Ectodermal cell (in vitro differentiated cells): ENCODE data around the gene BAHCC1.

ENCODE experiments used
- H3K27ac ChIP-seq: 2 replicates; pipeline ENCODE4 v1.7.0; 2013; ENCODE audit warnings: mild to moderate bottlenecking, low read depth, low read length; ENCODE audit not compliant: insufficient read depth, poor library complexity, severe bottlenecking
- H3K27me3 ChIP-seq: 2 replicates; pipeline ENCODE4 v1.7.0; 2013; ENCODE audit warnings: mild to moderate bottlenecking, low read length; ENCODE audit not compliant: insufficient read depth, control insufficient read depth, poor library complexity, severe bottlenecking
- H3K36me3 ChIP-seq: one replicate; pipeline ENCODE4 v1.7.0; 2013; ENCODE audit warnings: low read length; ENCODE audit not compliant: control insufficient read depth, insufficient read depth
- H3K4me1 ChIP-seq: one replicate; pipeline ENCODE4 v1.7.0; 2013; ENCODE audit warnings: low read length; ENCODE audit not compliant: control insufficient read depth, insufficient read depth
- H3K4me3 ChIP-seq: 2 replicates; pipeline ENCODE4 v1.7.0; 2013; ENCODE audit warnings: low read depth, low read length, control low read depth; ENCODE audit not compliant: insufficient read depth
- H3K9me3 ChIP-seq: 2 replicates; pipeline ENCODE4 v1.7.0; 2013; ENCODE audit warnings: mild to moderate bottlenecking, low read length, moderate library complexity; ENCODE audit not compliant: control insufficient read depth
- WGBS, 2 experiments: methylation state at CpG; one replicate each; pipeline ENCODE4 v1.1.7; 2013; ENCODE audit warnings: missing lambda C conversion rate in 2 of 2; 5-methylcytosine and 5-hydroxymethylcytosine counted together

BAHCC1 gene

DNA sequence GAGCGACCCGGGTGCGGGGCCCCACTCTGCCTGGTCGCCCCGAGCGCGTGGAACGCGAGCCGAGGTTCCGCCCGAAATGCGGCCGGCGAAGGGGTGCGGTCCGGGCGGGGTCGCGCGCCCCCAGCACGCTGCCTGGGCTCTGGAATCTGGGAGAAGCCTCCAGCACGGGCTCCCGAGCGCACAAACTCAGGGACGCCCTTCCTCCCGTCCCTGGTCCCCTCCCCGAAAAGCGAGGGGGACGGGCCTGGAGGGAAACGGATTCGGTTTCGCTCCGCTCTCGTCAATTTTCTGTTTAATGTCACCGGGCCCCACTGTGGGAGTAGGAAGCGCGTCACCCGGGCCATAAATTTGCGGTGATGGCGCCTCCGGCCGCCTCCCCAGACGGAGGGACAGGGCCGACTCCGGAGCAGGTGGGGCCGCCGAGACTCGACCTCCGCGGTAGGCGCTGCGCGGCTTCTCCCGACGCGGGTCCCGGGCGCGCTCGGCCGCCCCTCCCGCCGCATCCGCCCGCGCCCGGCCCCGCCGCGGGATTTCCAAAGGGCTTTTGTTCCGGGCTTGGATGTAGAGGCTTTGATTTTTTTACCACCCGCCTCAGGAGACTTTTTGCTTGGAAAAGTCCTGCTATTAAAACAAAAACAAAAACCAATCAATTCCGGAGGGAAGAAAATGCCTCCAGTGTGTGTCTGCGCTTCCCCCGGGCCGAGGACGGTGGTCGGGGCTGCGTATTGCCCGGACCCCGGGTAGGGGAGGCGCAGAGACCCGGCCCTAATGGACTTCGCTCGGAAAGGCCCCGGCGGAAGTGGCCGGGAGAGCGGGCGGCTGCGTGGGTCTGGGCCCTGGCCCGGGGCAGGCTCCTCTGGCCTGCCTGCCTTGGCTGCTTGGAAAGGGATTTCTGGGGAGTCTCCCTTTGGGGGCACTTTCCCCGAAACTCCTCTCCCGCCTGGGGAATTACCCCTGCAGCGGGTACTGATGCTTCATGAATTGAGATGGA, 7.9 kb upstream of the BAHCC1 start:
- 2% methylated on average over 96 of the region's 96 CpGs for WGBS, 2 experiments
- H3K27me3 ChIP-seq, result peaks cover 60% of the 10 kb centered on the region
- peaks cover 65% of the 10 kb centered on the region for H3K4me1 ChIP-seq
- H3K36me3 ChIP-seq, result peaks cover 4% of the 10 kb centered on the region
- no peaks in the 10 kb centered on the region for H3K9me3 ChIP-seq
- peak overlapping the region; percentile 63 for H3K27ac ChIP-seq
- H3K4me3 ChIP-seq, result peak overlapping the region; percentile 51

DNA sequence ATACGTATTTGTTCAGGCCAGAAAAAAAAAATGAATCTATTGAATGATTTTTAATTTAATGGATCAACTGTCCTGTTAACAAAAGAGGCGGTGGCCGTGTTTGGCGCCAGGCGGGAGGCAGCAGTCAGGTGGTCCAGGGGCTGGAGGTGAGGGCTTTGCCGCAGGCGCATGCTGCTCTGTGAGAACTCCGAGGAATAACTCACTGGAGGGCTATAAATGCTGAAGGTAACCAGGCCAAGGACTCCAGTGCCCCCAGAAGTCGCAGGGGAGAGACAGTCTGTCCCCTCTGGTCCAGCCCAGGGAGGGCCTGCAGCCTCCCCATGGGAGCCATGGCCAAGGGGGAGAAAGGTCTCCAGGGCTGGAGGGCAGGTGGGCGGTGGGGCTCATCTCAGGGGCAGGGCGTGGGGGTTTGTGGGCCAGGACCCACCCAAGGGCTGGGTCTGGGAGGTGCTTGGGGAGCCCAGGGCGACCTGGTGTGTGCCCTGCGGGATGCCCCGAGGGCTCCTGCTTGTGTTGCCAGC, 7.1 kb upstream of the BAHCC1 start:
- Histone ChIP-seq H3K4me3 (peak overlapping the region; percentile 51), H3K9me3 (no peaks in the 10 kb centered on the region), H3K4me1 (peaks cover 68% of the 10 kb centered on the region), H3K27me3 (peaks cover 66% of the 10 kb centered on the region), H3K36me3 (peaks cover 4% of the 10 kb centered on the region), H3K27ac (peak overlapping the region; percentile 63)
- WGBS, 2 experiments, result 32 to 33% methylated on average over 14 of the region's 14 CpGs

GRCh38 chr17:81388612-81389367, 6.5 kb upstream of the BAHCC1 start:
- Histone ChIP-seq H3K4me3 (peak overlapping the region; percentile 13), H3K27me3 (peaks cover 66% of the 10 kb centered on the region), H3K27ac (peak overlapping the region; percentile 50), H3K4me1 (peaks cover 68% of the 10 kb centered on the region), H3K9me3 (no peaks in the 10 kb centered on the region), H3K36me3 (peaks cover 4% of the 10 kb centered on the region)
- WGBS, 2 experiments, result 36 to 43% methylated on average over 19 of the region's 19 CpGs

DNA sequence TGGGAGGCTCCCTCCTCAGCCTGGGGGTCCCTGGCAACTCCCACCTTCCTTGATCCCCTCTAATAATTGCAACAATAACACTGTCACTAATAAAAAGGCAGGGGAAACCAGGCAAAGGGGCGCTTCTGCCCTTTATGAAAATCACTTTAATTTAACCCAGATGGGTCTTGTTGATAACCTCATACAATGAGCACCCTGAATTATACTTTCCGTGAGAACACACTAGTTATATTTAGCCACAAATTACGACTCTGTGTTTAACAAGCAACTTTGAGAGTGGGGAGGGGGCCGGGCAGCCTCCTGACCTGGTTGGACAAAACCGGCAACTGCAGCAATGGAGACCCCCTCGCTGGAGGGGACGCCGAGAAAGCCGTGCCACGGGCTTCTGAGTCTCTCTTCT, 5.7 kb upstream of the BAHCC1 start:
- peaks cover 73% of the 10 kb centered on the region for H3K4me1 ChIP-seq
- H3K27me3 ChIP-seq, result peaks cover 66% of the 10 kb centered on the region
- 45 to 52% methylated on average over 10 of the region's 10 CpGs for WGBS, 2 experiments

DNA sequence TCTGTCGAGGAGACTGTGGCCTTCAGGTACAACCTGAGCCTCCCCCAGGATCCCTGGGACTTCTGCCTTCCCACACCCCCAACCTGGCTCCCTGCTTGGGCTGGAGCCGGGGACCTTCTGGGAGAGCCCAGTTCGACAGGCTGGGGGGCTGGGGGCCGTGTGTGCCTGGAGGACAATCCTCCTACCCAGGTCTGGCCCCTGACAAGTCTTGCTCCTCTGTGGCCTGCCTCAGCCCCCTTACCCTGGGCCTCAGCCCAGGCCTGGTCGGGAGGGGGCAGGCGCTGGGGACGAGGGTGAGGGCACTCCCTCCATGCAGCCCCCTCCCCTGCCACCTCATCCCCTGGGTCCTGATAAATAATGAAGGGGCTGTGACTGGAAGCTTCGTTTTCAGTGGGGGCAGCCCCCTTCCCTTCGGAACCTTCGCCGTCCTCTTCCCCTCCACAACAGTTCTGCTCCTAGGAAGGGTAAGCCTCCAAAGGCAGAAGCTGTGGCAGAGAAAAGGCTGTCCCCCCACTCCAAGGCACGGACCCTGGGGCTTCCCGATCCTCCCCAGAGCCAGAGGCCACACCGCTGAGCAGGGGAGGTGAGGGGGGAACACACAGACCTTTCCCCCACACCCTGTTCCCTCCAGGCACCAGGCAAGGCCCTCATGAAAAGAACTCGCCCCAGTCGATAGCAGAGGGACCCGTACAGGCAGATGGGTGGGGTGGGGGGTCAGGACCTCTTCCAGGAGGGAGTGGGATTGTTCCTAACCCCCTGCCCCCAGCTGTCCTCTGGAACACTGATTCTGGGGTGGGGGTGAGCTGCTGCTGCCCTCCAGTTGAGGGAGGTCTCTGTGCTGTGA, 5.0 kb upstream of the BAHCC1 start:
- Histone ChIP-seq H3K4me3 (peak overlapping the region; percentile 8), H3K4me1 (peaks cover 70% of the 10 kb centered on the region), H3K27ac (peak overlapping the region; percentile 17), H3K9me3 (no peaks in the 10 kb centered on the region), H3K36me3 (peaks cover 4% of the 10 kb centered on the region), H3K27me3 (peaks cover 63% of the 10 kb centered on the region)
- 34 to 37% methylated on average over 17 of the region's 17 CpGs for WGBS, 2 experiments

More for the DNA sequence above, 5.7 kb upstream of the BAHCC1 start:
- Histone ChIP-seq H3K27ac (peak overlapping the region; percentile 50), H3K4me3 (peak overlapping the region; percentile 10), H3K9me3 (no peaks in the 10 kb centered on the region), H3K36me3 (peaks cover 4% of the 10 kb centered on the region)

- WGBS, 2 experiments, result 73 to 76% methylated on average over 13 of the region's 13 CpGs
- H3K4me3 ChIP-seq, result no peak overlapping the region
Observed at GRCh38 chr17:81390873-81391255, 4.4 kb upstream of the BAHCC1 start.

DNA sequence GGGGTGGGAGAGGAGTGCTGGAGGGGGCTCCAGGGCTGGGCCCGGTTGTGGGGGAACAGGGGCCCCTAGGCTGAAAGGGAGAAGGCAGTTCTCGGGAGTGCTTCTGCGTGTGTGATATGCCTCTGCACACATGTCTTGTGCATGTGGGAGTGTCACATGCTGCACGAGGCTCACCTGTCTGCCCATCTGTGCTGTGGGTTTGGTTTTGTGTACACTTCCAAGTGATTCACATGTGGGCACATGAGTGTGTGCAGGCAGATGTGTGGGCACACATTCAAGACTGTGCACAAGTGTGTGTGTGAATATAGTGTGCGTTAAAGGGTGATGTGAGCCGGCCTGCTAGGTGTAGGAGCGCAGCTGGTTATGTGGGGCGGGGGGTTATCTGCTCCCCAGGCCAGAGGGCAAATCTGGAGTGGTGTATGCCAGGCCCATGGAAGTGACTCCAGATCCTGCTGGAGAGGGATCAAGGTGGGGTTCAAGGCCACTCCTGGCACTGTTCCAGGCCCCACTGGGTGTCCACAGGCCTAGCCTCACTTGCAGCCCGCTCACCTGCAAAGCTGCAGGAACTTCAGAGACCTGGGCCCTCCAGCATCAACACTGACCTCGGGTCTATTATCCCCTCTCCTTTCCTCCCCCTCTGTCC, 3.8 kb upstream of the BAHCC1 start:
- Histone ChIP-seq H3K4me3 (peak overlapping the region; percentile 80), H3K36me3 (peaks cover 4% of the 10 kb centered on the region), H3K4me1 (peaks cover 59% of the 10 kb centered on the region), H3K9me3 (no peaks in the 10 kb centered on the region), H3K27ac (no peak overlapping the region), H3K27me3 (peaks cover 52% of the 10 kb centered on the region)
- 80 to 81% methylated on average over 10 of the region's 10 CpGs for WGBS, 2 experiments

More at GRCh38 chr17:81390873-81391255, 4.4 kb upstream of the BAHCC1 start:
- peaks cover 4% of the 10 kb centered on the region for H3K36me3 ChIP-seq
- H3K9me3 ChIP-seq, result no peaks in the 10 kb centered on the region
- H3K27ac ChIP-seq, result no peak overlapping the region
- peaks cover 57% of the 10 kb centered on the region for H3K27me3 ChIP-seq
- peaks cover 64% of the 10 kb centered on the region for H3K4me1 ChIP-seq

GRCh38 chr17:81391936-81392908, 3.0 kb upstream of the BAHCC1 start:
- Histone ChIP-seq H3K9me3 (no peaks in the 10 kb centered on the region), H3K27me3 (peaks cover 47% of the 10 kb centered on the region), H3K27ac (no peak overlapping the region), H3K4me3 (peak overlapping the region; percentile 80), H3K4me1 (peaks cover 59% of the 10 kb centered on the region), H3K36me3 (peaks cover 4% of the 10 kb centered on the region)
- 34 to 39% methylated on average over 34 of the region's 34 CpGs for WGBS, 2 experiments
